Endometrial microvascular endothelial cells (primary cell): Measurements from ENCODE around the gene ZNF516. TPM values are rescaled to one million over a fixed set of nuclear protein-coding genes. Genes with fewer than 3 reads are reported as not detected.

Experiments used
- in situ Hi-C: cut with HindIII; loops from 2 replicates; pipeline ENCODE4 v1.10.0; 2017; ENCODE audit warnings: low sequenced_read_pairs, low pct_unique_long_range_greater_than_20kb; ENCODE audit errors: inconsistent ontology term
- total RNA-seq: library from RNA; depleted of rRNA; stranded (reverse); fragments of >200 nt; gene quantifications from one replicate; pipeline ENCODE4 v1.2.3, GENCODE V29; 2015; ENCODE audit errors: inconsistent ontology term

Gene ZNF516
- total RNA-seq, 1 donor from 2014 or later, result 4.4 TPM

GRCh38 chr18:76346490-76347130, 148.4 kb downstream of the ZNF516 start:
- in situ Hi-C loops, result no loop called here

- in situ Hi-C loops, result no loop called here
Observed at GRCh38 chr18:76345901-76346300, 149.1 kb downstream of the ZNF516 start.

GRCh38 chr18:76343938-76344569, 151.0 kb downstream of the ZNF516 start:
- in situ Hi-C loops, result no loop called here

- in situ Hi-C loops, result no loop called here
Observed at GRCh38 chr18:76340410-76340809, 154.6 kb downstream of the ZNF516 start.

GRCh38 chr18:76339246-76339620, 155.8 kb downstream of the ZNF516 start:
- in situ Hi-C loops, result no loop called here

GRCh38 chr18:76338619-76339245, 156.3 kb downstream of the ZNF516 start:
- in situ Hi-C loops, result no loop called here

GRCh38 chr18:76338088-76338487, 157.0 kb downstream of the ZNF516 start:
- in situ Hi-C loops, result no loop called here

GRCh38 chr18:76335859-76336640, 159.0 kb downstream of the ZNF516 start:
- in situ Hi-C loops, result no loop called here

- in situ Hi-C loops, result no loop called here
Observed at GRCh38 chr18:76328140-76328539, 166.9 kb downstream of the ZNF516 start.

- in situ Hi-C loops, result no loop called here
Observed at GRCh38 chr18:76323891-76324290, 171.2 kb downstream of the ZNF516 start.

GRCh38 chr18:76322686-76323085, 172.4 kb downstream of the ZNF516 start:
- in situ Hi-C loops, result no loop called here

GRCh38 chr18:76319366-76319765, 175.7 kb downstream of the ZNF516 start:
- in situ Hi-C loops, result no loop called here

GRCh38 chr18:76318607-76319006, 176.4 kb downstream of the ZNF516 start:
- in situ Hi-C loops, result no loop called here

GRCh38 chr18:76317136-76317535, 177.9 kb downstream of the ZNF516 start:
- in situ Hi-C loops, result no loop called here

GRCh38 chr18:76315722-76316230, 179.3 kb downstream of the ZNF516 start:
- in situ Hi-C loops, result no loop called here

- in situ Hi-C loops, result no loop called here
Observed at GRCh38 chr18:76314496-76314895, 180.5 kb downstream of the ZNF516 start.

GRCh38 chr18:76314015-76314414, 181.0 kb downstream of the ZNF516 start:
- in situ Hi-C loops, result no loop called here
